GM13976 (cell line): ENCODE measurements around the gene OTULINL.
A peak's percentile ranks its signal among the peaks of the same experiment; 100 is the strongest.

Experiments used
- DNase-seq: peaks from one replicate; pipeline ENCODE4 v3.0.0; 2012; ENCODE audit warnings: low spot score
- CTCF ChIP-seq: IDR thresholded peaks from 2 replicates; pipeline ENCODE4 v1.5.1; 2012; ENCODE audit warnings: borderline replicate concordance, mild to moderate bottlenecking; ENCODE audit not compliant: insufficient read depth; ENCODE audit errors: extremely low read depth, missing control alignments, control extremely low read depth
- in situ Hi-C: fragments of 300-500 bp; cut with MboI; formaldehyde crosslinking; loops from one replicate; pipeline ENCODE4 v1.12.0; 2022; ENCODE audit warnings: low sequenced_read_pairs, mixed read lengths, inconsistent platforms; ENCODE audit not compliant: unreplicated experiment

Gene OTULINL

DNA sequence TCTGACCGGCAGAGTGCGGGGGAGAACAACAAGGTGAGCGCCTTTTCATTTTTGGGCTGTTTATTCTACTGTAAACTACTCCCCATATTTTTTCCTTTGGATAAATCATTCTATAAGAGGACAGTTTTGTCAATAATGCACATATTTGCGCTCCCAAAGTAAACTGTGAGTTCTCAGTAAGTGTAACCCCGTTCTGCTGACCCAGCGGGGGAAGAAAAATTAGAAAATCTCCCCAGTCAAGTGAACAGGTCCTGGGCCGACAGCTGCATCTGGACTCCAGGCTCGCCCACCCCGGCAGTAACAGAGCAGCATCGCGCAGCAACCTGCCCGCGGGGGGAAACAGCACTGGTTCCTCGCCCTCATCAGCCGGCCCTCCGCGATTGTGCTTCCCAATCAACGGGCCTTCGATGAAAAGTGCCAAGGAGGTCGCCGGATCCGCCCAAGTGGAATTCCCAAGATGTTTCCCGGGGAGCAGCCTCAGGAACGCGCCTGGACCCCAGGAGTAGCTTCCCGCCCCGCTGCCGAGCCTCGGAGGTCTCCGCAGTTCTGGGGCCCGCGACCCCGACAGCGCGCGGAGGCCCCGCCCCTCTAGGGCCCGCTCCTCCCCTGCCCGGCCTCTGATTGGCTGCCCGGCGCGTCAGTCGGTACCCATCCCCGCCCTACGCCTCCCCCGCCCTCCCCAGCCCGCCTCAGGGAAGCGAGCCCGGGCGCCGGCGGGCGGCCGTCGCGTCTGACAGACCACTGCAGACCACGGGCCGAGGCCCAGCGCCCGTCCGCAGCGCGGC is at the start of gene OTULINL:
Gene OTULINL (plus strand): TSS at position 687 of the 785 bp plus-strand sequence. CDS start 103 bp downstream, outside the sequence.
- no peak for TF ChIP-seq CTCF
- peak; percentile 98 for DNase-seq
- in situ Hi-C loops, result no loop called here

DNA sequence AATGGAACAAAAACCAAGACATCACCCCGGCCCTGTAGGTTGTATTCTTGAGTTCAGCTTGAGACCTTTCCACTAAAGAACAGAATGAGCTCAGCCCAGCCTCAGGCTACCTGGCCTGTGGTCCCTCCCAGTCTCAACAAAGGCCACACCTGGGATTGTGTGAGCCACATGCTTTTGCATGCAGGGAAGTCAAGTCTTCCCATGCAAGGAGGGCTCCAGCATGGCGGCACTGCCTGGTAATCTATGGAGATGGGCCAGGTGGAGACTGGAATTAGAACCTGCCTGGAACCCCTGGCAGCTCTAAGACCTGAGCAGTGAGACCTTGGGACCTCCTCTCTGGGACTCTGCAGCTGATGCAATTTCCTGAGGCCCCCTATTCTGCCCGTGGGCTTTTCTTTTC is 49.4 kb upstream of the OTULINL start:
- DNase-seq, result no peak
- in situ Hi-C loops, result no loop called here
- TF ChIP-seq CTCF, result no peak

GRCh38 chr5:14534773-14535172 is 46.8 kb upstream of the OTULINL start:
- no peak for TF ChIP-seq CTCF
- in situ Hi-C loops, result no loop called here
- DNase-seq, result no peak

DNA sequence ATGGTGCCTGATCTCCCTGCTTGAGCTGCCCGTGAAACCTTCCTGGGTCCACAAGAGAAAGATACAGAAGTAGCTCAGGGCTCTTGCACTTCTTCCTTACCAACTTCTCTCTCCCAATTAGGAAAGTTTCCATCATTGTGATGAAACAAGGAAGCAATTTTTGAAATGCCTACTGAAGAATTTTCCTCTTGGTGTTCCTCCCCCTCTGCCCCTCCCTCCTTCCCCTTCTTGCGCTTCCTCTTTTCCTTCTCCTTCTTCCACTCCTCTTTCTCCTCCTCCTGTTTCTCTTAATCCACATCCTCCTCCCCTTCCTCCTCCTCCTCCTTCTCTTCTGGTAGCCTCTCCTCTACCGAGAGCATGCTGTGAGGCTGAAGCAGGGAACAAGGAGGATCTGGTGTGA is 36.3 kb upstream of the OTULINL start:
- TF ChIP-seq CTCF, result no peak
- in situ Hi-C loops, result no loop called here
- DNase-seq, result no peak

DNA sequence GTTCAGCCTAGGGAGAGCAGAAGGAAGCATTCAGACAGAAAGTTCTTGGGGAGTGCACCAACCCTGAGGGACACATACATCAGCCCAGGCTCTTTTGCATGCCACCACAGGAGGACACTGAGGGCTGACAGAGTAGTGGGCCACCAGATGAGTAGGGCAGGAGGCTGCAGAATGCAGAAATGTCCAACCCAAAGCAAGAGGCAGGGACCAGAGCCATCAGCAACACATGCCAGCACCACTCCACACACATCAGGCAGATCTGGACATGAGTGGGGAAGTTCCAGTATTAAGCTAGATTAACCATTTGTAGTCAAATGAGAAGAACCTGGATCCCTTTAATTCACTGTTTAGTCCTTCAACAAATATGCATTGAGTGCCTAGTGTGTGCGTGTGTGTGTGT is 35.7 kb upstream of the OTULINL start:
- in situ Hi-C loops, result no loop called here
- no peak for TF ChIP-seq CTCF
- no peak for DNase-seq

- in situ Hi-C loops, result no loop called here
- no peak for DNase-seq
- no peak for TF ChIP-seq CTCF
Observed at GRCh38 chr5:14547666-14548065, 33.9 kb upstream of the OTULINL start.
